T-helper 1 cell (primary cell): Measurements from ENCODE around the gene ZBTB17.

ENCODE experiments used
- DNase-seq, 5 donors: peaks; one replicate each; pipeline ENCODE4 v3.0.0-alpha.2; 2012 to 2020

Gene ZBTB17

GRCh38 chr1:15946571-15947381, 29.1 kb downstream of the ZBTB17 start:
- DNase-seq, result no peak

DNA sequence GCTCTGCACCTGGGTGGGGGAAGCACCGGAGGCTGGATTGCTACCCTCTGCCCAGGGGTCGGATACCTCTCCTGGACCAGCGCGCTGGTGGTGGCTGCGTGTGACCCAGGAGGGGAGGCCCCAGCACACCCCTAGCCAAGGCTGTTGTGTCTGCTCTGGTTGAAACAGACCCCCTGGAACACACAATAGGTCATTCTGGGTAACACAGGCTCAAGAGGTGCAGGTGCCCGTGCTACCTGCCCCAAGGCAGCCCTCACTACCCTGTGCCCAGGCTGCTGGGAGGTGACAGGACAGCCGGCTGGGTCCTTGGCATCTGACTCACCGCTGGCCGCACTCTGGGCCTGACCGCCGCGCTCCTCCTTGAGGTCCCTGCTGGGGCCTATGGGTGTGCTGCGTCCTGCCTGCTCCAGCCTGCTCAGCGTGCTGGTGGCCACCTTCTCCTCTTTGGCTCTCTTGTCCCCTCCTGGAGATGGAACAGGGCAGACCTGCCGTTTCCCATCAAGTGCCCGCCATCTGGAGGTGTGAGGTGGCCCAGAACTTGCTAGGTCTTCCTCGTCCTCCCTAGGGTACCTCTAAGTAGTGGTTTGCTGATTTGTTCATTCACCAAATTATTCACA, 30.0 kb downstream of the ZBTB17 start:
- DNase-seq, result no peak

DNA sequence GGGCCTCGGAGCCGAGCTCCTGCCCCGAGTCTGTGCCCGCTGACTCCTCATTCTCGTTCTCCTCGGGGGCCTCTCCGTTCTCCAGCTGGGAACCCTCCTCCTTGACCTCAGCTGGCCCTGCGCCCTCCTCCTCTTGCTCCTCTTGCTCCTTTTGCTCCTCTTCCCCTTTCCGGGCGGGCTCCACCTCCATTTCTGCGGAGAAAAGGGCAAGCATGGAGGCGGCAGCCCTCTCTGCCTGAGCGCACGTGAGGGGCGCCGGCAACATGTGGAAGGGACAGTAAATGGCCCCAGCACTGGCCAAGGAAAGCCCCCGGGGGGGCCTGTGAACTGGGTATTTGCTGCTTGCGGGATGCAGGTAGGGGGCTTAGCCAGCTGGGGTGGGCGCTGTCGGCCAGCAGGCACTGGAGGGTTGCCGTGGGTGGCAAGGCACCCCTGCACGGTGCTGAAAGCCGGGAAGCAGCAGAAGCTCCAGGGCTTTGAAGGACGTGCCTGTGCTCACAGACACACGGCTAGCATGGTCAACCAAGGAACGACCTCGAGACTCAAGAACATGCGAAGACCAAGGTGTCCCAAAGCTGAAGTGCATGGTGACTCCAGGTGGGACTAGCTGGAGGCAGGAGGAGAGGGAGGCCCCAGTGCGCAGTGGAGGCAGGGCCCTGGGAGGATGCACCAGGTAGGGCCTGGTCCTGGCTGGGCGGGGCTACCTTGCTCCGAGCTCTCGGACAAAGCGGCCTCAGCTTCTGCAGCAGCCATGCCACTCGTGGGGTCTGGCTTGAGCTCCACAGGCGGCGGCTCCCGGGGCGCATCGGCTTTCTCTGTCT, 30.7 kb downstream of the ZBTB17 start:
- DNase-seq, result no peak

DNA sequence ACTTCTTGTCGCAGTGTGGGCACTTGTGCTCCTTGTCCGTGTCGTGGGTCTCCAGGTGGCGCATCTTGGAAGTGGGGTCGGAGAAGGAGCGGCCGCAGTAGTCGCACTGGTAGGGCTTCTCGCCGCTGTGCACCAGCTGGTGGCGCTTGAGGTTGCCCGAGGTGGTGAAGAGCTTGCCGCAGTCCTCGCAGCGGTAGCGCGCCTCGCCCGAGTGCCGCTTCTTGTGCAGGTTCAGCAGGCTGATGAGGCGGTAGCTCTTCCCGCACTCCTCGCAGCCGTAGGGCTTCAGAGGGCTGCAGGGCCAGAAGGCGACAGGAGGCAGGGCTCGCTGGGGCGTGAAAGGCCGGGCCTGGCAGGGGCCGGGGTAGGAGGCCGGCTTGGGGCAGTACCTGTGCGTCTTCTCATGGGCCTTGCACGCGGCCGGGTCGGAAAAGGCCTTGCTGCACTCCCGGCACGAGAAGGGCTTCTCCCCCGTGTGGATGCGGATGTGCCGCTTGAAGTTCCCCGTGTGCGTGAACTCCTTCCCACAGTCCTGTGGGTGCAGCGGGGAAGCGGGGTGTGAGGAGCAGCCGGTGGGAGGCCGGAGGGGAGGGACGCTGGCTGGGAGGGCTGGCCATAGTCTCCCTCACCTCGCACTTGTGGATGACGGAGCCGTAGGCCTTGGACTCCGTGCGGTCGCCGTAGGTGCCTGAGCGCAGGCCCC, 31.4 kb downstream of the ZBTB17 start:
- no peak for DNase-seq

GRCh38 chr1:15943992-15944307, 32.0 kb downstream of the ZBTB17 start:
- no peak for DNase-seq

DNA sequence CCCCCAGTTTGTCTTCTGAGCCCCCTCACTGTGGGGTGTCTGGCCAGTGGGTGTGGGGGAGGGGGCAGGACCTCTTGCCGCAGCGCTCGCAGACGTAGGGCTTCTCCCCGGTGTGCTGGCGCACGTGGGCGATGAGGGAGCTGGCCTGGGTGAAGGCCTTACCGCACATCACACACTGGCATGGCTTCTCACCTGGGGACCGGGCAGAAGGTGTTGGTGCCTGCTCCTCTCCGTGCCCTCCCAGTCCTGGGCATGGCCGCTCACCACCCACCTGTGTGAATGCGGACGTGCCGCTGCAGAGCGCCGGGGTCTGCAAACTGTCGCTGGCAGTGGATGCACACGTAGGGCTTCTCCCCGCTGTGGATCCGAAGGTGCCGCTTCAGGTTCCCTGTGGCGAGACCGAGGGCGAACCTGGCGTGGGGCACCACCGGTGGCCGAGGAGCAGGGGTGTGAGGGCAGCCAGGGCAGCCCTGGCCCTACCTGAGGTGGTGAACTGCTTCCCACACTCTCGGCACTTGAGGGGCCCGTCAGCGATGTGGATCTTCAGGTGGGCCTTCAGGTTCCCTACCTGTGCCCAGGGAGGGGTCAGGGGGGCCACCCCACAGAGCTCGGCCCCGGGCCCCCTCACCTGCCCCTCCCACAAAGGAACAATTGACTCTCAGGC, 32.4 kb downstream of the ZBTB17 start:
- DNase-seq, result no peak

- DNase-seq, result no peak
Measured at GRCh38 chr1:15942661-15943327, 33.1 kb downstream of the ZBTB17 start.

GRCh38 chr1:15941899-15942660, 33.8 kb downstream of the ZBTB17 start:
- DNase-seq, result no peak

GRCh38 chr1:15941044-15941840, 34.7 kb downstream of the ZBTB17 start:
- DNase-seq, result no peak

DNA sequence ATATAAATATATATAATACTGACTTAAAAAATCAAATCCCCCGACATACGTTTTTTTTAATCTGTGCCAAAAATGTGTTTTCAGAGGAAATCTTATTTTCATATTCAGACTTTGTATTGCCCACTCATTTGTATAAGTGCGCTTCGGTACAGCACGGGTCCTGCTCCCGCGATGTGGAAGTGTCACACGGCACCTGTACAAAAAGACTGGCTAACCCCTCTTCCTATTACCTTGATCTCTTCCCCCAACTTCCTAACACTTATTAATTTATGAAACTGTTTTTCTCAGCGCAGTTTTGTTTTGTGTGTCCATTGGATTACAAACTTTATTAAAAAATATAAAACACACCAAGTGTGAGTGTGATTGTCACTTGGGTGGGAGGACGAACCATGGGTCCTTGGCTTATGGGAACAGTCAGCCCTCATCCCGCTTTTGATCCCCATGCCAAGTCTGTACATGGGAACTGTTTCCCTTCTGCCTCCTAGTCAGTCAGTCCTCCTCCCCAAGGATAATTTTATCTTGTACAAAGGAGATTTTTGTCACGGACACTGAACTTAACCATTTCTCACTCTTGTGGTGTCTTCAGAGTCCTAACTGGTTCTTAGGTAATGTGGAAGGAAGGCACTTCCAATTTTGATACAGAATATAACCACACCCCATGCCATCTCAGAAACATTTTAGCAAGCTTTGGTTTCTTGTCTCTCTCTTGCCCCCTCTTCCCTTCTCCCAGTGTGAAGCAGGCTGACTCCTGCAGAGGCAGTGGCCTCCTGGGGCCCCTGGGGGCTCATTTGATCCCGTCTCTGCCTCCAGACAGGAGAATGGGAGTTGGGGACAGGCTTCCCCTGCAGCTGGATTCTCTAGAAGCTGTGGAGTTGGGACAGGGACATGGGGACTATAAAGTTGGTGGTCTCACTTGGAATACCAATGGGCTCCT, 35.5 kb downstream of the ZBTB17 start:
- DNase-seq, result no peak

DNA sequence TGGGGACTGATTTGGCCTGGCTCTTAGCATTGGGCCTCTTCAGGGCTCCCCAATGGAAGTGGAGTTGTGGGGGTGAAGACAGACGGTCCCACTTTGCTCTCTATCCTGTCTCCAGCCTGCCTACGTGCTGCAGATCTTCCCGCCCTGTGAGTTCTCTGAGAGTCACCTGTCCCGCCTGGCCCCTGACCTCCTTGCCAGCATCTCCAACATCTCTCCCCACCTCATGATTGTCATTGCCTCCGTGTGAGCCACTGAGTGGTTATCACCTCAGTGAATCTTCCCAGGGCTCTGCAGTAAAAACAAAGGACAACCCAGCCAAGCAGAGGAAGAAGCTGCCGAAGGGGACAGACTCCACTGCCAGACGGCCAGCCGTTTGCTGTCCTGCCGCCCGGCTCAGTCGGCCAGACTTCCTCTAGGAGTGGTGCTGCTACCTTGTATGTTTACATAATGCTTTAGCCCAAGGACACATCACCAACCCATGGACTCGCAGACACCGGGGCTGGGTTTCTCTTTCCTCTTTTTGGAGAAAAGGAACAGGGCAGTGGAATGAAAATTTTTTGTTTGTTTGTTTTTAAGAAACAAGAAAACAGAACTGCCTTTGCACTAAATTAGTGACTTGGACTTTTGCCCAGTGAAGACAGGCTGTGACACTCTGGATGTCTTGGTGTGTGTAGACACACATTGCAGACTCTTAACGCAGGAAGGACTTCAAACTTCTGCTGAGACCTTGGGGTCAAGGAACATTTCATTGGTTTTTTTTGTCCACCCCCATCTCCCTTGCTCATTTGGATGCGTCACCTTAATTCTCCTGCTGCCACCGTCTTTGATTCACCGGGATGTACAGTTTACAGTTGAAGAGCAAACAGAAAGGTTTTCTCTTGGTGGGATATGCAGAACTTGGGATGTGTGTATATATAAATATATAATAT, 36.5 kb downstream of the ZBTB17 start:
- DNase-seq, result no peak

- DNase-seq, result no peak
Measured at GRCh38 chr1:15938628-15939161, 37.2 kb downstream of the ZBTB17 start.

GRCh38 chr1:15937706-15938168, 38.2 kb downstream of the ZBTB17 start:
- no peak for DNase-seq

- no peak for DNase-seq
Measured at GRCh38 chr1:15937146-15937545, 38.8 kb downstream of the ZBTB17 start.

GRCh38 chr1:15936025-15936424, 39.9 kb downstream of the ZBTB17 start:
- DNase-seq, result no peak

- DNase-seq, result no peak
Measured at GRCh38 chr1:15935056-15935950, 40.6 kb downstream of the ZBTB17 start.
